ENCODE data around the gene PRR22.
A peak's percentile ranks its signal among the peaks of the same experiment; 100 is the strongest.

The PRR22 gene

GRCh38 chr19:5811117-5811516 lies 26.6 kb upstream of the PRR22 start:
- no peak for DNase-seq

GRCh38 chr19:5809469-5809868 lies 24.9 kb upstream of the PRR22 start:
- DNase-seq: no peak

GRCh38 chr19:5809053-5809452 lies 24.5 kb upstream of the PRR22 start:
- DNase-seq: no peak

- DNase-seq: no peak
These were observed 23.7 kb upstream of the PRR22 start for GRCh38 chr19:5808120-5808816.

- no peak for DNase-seq
These were observed 22.4 kb upstream of the PRR22 start for GRCh38 chr19:5806905-5807304.

GRCh38 chr19:5806133-5806489 lies 21.6 kb upstream of the PRR22 start:
- DNase-seq: no peak

- DNase-seq: peak; percentile 25
These were observed 21.1 kb upstream of the PRR22 start for GRCh38 chr19:5805462-5806132.

GRCh38 chr19:5804516-5805461 lies 20.2 kb upstream of the PRR22 start, which contains the start of gene NRTN:
TSS of gene NRTN (plus strand) at chr19:5805067. CDS start at chr19:5824166, 19,099 bp downstream.
- DNase-seq: no peak

GRCh38 chr19:5803752-5804515 lies 19.4 kb upstream of the PRR22 start:
- DNase-seq: peak; percentile 51

GRCh38 chr19:5803441-5803751 lies 18.9 kb upstream of the PRR22 start:
- DNase-seq: no peak

GRCh38 chr19:5801796-5802619 lies 17.5 kb upstream of the PRR22 start:
- no peak for DNase-seq

GRCh38 chr19:5800361-5801270 lies 16.1 kb upstream of the PRR22 start:
- DNase-seq: no peak

GRCh38 chr19:5799247-5800241 lies 15.0 kb upstream of the PRR22 start:
- no peak for DNase-seq

GRCh38 chr19:5798244-5798643 lies 13.7 kb upstream of the PRR22 start:
- no peak for DNase-seq

GRCh38 chr19:5795382-5795919 lies 10.9 kb upstream of the PRR22 start:
- DNase-seq: no peak

GRCh38 chr19:5793188-5793587 lies 8.6 kb upstream of the PRR22 start:
- DNase-seq: no peak

GRCh38 chr19:5792224-5792623 lies 7.7 kb upstream of the PRR22 start:
- no peak for DNase-seq

GRCh38 chr19:5790559-5791520 lies 6.3 kb upstream of the PRR22 start, which contains the start of gene DUS3L:
TSS of gene DUS3L (minus strand) at chr19:5791163. CDS start at chr19:5791141, 22 bp downstream.
- DNase-seq: peak; percentile 87

Measured in NCI-H748 treated with DMSO at 0.1 percent for 48 hours (cell line).